AG09319 (cell line): ENCODE measurements around the gene CTNNBIP1.
A peak's percentile ranks its signal among the peaks of the same experiment; 100 is the strongest.

Experiments
- DNase-seq: peaks from one replicate; pipeline ENCODE4 v3.0.0-alpha.2; 2010; ENCODE audit warnings: low read depth; ENCODE audit errors: extremely low read depth
- CTCF ChIP-seq: IDR thresholded peaks from 2 replicates; pipeline ENCODE4 v1.5.1; 2011; ENCODE audit warnings: low read depth, mild to moderate bottlenecking, inconsistent platforms, low read length, moderate library complexity

CTNNBIP1 gene

GRCh38 chr1:9823693-9823942 is 86.5 kb downstream of the CTNNBIP1 start:
- no peak for DNase-seq
- no peak for TF ChIP-seq CTCF

- no peak for DNase-seq
- TF ChIP-seq CTCF: no peak
Observed at GRCh38 chr1:9822897-9823692, 87.0 kb downstream of the CTNNBIP1 start.

- no peak for TF ChIP-seq CTCF
- no peak for DNase-seq
Observed at GRCh38 chr1:9822490-9822889, 87.6 kb downstream of the CTNNBIP1 start.

GRCh38 chr1:9821710-9822109 is 88.4 kb downstream of the CTNNBIP1 start:
- no peak for TF ChIP-seq CTCF
- no peak for DNase-seq

GRCh38 chr1:9820521-9820920 is 89.5 kb downstream of the CTNNBIP1 start:
- no peak for DNase-seq
- TF ChIP-seq CTCF: no peak

GRCh38 chr1:9817734-9818133 is 92.3 kb downstream of the CTNNBIP1 start:
- TF ChIP-seq CTCF: no peak
- no peak for DNase-seq

GRCh38 chr1:9816199-9816598 is 93.9 kb downstream of the CTNNBIP1 start:
- peak; percentile 59 for DNase-seq
- TF ChIP-seq CTCF: no peak
